HG02623 (cell line): Measurements from ENCODE around the gene C19orf12.
A peak's percentile ranks its signal among the peaks of the same experiment; 100 is the strongest.
"Not testable (repeated sequence)": the region's sequence is repeated elsewhere in the genome, so short reads cannot be mapped to it uniquely, and the experiment has no call there.

Experiments
- ATAC-seq: cut with Tn5 transposase; IDR thresholded peaks from one replicate; pipeline ENCODE4 v1.9.1; 2021; ENCODE audit warnings: moderate library complexity; ENCODE audit not compliant: unreplicated experiment

C19orf12 gene

DNA sequence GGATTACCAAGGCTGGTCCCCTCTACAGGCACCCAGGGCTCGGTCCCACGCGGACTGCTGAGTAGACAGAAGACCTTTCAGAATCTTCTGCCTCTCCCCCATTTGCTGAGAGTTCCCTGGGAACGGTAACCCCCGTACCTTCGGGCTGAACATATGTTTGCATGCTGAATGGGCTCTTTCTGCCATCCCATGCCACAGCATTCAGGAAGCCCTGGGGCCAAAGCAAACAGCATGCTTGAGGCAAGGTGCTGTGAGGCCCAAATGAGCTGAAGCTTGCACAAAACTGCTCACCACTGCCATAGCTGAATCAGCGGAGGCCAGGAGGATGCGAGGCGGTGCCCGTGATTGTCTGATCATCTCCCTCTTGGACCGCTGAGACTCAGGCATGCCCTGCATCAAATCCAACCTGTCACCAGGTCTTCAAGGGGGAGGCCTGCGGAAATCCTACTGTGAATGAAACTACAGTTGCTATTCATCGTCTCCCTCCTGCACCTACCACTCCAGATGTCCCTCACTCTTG, 16.3 kb upstream of the C19orf12 start:
- no peak for ATAC-seq

DNA sequence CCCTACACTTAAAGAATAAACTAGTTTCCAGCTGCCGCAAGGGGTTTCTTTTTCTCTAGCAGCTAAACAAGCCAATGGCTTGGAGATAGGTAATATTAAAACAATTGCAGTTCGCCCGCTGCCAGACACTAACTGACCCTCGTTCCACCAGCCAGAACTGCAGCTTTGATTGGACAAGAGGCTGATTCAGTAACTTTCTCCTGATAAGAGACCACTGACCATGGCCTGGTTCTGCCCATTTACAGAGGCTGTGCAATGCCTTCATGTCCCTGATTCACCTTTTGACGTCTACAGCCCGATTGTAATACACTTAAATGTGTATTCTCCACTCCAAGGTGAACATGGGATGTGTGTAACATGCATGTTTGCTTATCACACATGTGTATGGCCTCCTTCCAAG, 12.8 kb upstream of the C19orf12 start:
- ATAC-seq = no peak

DNA sequence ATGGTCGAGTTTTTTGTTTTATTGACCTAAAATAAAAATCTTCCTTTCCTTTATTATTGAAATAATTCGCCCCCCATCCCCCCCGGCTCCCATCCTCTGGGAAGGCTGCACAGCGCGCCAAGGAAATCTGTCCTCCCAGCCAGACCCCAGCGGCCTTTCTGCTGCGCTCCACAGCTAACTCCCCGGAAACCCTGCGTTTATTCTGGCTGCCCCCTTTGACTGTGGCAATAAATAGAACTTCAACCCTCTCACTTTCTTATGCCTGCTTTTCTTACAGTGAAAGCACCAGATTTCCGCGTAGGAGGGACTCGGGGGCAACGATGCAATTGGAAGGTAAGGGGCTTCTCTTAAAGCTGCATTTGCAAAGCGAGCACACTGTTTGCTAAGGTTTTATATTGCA, 9.7 kb upstream of the C19orf12 start:
- ATAC-seq = no peak

DNA sequence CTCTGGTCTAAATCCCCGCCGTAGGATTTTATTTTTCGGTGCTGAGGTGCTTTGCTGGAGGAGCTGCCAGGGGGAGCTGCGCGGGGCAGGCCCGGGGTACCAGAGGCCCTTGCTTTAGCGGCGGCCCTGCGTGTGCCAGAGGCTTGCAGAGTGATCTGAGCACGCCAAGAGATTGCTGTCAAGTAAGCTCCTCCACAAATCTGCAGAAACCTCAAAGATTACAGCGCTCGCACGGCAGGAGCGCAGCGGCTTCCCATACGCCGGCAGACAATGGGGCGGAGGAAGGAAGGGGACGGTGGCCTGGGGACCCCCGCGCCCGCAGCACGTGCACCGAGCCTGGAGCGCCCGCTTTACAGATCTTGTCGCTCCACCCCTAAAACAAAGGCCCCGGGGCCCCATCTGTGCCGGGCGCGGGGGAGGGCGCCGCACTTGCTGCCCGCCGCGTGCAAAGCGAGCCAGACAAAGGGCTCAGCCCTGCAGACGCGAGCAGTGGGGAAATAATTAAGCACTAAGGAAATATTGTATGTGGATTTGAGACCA, 9.1 kb upstream of the C19orf12 start:
- no peak for ATAC-seq

DNA sequence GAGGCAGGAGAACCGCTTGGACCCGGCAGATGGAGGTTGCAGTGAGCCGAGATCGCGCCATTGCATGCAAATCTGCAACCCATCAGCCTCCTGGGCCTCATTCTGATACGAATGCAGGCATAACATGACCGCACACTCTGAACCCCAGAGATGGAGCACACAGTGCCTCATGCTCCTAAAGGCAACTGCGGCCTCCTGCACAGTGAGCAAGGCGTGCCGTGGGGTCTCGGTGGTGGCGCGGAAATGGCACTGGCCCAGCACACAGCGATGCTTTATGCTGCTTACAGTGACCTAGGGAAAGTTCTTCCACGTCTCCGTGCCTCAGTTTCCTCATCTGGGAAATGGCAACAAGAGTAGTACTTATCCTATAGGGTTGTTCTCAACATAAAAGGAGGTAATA, 2.0 kb upstream of the C19orf12 start:
- no peak for ATAC-seq

DNA sequence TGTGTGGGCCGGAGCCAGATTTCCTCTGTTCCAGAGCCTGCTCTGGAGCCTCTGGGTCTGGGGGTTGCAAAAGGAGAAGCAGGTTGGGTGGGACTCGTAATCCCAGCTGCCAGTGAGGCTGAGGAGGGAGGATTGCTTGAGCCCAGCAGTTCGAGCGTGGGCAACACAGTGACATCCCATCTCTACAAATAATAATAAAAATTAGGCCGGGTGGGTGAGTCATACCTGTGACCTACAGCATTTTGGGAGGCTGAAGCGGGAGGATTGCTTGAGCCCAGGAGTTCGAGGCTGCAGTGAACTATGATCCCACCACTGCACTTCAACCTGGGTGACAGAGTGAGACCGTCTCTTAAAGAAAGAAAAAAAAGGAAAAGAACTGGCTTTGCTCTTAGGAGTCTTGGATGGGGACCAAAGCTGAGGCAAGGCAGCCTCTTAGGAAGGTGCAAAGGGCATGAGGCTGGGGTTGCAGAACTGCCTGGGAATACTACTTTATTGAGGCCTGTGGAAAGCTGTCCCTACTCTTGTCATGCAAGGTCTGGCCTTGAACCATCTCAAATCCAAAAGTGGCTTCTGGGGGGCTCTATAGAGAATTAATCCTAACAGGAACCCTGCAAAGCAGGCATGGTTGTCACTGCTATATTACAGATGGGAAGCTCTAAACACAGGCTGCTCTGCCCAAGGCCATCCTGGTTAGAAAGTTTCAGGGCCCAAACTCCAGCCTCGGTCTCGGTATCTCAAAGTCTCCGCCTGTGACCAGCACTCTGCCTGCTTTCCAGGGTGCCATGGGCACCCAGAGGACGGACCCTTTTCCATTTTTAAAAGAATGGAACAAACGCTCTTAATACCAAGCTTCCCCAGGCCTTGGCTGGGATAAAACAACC, 880 bp upstream of the C19orf12 start:
- no peak for ATAC-seq

DNA sequence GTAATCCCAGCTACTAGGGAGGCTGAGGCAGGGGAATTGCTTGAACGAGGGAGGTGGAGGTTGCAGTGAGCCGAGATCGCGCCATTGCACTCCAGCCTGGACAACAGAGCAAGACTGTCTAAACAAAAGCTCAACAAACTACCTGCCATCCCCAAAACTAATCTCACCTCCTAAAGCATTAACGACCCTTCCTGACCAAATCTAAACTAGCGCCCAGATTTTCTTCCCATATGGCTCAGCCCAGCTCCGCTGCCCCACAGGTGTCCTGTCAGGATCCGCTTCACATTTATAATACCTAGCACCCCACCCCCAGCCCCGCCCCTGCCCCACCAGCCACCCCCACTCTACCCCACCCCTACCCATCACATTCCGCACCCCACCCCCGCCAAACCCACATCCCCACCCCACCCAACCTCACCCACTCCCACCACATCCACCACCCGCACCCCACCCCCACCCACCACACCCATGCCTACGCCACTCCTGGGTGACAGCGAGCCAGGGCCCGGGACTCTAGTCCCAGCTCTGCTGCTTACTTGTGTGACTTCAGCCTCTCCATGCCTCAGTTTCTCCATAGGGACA, 599 bp downstream of the C19orf12 start:
- ATAC-seq = peak; percentile 14

DNA sequence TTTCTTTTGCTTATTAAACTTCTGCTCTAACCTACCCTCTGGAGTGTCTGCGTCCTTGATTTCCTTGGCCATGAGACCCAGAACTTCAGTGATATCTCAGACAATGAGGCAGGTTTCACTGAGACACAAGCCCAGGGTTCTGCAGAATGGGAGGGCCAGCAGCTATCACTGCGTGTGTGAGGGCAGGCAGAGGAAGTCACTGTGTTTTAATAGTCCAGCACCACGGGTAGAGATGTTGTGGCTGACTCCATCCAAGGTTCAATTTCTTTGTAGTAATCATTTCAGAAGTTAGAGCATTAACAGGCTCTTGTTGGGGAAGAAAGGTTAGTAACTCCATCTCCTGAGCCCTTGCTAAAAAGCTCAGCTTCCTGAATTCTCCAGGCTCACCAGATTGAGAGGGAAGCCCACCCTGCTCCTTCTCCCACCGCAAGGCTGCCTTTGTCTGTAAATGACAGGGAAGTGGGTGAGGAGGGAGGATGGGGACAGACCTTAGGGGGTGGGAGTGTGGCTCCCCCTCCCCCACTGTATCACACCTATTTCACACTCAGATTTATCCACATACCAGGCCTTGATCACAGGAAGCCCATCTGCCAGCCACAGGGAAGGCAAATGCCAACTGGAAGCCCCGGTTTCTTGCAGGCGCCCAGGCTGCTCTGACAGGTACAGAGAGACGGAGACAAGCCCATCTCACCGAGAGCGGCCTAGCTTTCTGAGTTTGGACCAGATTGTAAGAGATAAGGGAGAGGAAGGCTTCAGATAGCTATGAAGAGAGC, 2.1 kb downstream of the C19orf12 start:
- ATAC-seq = no peak

DNA sequence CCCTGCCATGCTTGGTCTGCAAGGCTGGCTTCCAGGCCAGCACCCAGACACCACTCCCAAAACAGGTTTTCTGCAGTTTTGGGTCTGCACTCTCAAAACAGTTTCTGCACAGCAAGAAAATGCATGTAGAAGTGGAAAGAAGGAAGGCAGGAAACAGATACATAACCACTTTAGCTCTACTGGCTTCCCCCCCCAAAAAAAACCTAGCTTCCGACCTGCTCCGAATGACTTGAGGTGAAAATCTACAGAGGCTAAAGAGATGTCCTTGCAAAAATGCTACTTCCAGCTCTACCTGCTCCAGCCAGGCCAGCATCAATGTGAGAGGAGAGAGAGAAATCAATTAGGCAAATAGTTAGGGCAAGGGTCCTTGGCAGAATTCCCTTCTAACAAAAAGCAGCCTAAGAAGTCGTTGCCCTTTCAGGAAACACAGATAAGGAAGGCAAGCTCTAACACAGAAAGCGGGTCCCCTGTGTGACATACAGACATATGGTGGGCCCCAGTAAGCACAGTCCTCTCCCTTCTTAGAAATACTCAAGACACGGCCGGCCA, 3.4 kb downstream of the C19orf12 start:
- no peak for ATAC-seq

DNA sequence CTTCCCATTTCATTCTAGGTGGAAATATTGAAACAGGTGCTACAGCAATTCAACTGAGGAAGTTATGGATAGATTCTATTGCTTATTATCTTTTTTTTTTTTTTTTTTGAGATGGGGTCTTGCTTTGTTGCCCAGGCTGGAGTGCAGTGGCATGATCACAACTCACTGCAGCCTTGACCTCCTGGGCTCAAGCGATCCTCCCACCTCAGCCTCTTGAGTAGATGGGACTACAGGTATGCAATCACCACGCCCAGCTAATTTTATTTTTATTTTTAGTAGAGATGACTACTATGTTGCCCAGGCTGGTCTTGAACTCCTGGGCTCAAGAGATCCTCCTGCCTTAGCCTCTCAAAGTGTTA, 5.6 kb downstream of the C19orf12 start:
- ATAC-seq = not testable (repeated sequence)

DNA sequence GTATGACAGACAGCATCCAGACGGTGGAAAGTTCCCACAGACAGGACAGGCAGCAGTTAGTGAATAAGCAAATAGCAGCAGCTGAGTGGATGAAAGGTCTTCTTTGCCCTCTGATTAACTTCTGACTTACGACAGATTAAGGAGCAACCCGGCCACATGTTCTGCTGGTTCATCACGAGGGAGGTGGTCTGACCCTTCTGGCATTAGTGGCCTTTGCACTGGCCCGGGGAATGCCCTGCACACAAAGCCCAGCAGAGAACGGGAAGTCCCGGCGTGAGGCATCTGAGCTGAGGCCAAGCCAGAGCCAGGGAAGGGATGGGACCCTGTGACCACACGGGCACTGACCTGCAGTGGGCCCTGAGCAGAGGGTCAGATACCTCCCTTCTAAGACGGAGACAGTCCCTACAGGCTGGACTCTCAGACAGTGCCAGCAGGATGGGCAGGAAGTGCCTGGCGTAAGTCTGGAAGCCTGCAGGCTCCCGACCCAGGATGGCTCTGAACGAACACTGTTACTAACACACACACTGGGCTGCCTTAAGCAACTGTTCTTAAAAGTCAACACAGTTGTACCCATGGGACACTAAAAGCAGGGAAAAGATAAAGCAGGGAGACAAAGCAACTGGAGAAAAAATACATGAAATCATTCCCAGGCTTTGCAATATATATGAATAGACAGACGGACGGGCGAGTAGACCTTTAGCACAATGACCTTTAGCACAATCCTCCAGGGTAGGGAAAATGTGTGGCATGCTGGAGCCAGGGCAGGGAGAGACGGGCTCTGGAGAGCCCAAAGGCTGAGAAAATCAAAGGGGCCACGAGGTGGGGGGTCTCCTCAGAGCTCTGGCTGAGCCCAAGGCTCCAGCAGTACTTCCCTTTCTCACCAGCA, 6.3 kb downstream of the C19orf12 start:
- no peak for ATAC-seq

DNA sequence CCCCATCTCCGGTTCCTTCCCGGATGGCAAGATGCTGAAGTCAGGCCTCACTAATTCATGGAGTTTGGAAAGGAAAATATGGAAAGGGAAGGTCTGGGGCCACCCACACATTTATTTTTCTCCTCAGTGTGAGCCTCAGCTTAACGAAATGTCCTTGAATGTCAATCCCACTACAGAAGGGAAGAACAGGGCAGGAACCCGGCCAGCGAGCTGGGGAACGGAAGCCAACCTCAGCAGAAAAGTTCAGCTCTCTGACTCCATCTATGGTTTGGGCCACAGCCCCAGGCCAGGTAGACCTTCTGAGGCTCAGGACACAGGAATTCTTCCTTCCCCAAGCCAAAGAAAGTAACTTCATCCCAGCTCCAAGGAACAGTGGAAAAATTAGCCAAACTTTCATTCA, 8.4 kb downstream of the C19orf12 start:
- no peak for ATAC-seq

DNA sequence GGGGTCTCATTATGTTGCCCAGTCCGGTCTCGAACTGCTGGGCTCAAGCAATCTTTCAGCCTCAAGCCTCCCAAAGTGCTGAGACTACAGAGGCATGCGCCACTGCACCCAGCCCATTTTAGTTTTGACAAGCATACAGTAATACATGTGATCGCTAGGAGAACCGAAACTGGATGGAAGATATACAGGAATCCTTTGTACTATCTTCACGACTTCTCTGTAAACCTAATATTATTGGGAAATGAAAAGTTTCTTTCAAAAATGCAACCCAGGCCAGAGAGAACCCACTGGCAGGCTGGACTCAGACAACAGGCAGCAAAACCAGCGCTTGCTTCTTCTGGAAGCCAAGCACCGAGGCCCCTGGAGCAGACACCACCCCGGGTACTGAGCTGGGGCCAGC, 9.4 kb downstream of the C19orf12 start:
- ATAC-seq = no peak

DNA sequence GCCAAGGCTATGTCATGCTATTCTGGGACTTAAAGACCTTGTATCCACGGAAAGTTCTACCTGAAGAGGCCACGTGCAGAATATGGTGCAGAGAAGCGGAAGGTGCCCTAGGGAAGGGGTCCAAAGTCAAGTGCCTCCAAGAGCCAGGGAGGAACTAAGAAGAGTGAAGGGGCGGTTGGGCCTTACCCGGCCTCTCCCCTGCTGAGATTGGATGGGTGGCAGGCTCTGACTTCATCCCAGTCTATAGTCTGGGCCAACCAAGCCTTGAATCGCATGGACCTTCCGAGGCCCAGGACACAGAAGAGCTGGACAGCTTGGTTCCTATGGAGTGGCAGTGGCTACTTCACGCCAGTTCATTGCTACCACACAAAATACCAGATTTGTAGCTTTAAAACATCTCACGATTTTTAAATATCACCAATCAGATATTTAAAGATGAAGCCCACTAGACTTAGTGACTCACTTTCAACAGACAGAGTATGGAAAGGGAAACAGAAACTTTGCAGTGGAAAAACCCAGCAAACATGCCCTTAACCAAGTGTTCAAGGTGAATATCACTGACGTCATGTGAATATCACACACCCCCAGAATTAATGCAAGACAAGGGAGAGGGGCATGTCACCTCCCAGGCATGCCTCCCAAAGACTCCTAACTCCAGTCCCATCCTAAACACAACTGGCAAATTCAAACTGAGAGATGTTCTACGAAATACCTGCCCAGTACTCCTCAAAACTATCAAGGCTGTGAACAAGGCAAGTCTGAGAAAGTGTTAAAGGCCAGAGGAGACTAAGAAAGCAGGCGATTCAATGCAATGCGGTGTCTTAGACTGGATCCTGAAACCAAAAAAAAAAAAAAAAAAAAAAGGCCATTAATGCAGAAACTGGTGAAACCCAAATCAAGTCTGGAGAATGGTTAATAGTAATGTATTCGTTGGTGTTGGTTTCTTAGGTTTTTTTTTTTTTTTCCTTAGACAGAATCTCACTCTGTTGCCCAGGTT, 10.2 kb downstream of the C19orf12 start:
- no peak for ATAC-seq

DNA sequence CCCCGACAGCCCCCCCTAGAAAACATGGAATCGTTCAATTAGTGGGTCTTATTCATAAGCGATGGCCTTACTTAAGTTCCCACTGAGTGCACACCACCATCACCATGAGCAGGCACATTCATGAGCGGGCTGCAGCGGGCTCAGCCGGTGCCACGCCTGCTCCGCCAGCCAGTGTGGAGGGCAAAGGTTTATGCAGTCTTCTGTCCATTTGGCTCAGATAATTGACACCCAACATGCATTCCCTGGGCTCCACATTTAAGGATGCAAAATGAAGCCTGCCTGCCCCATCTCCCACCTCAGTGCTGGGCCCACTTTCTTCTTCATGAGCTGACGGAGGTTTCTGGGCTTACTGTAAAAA, 12.1 kb downstream of the C19orf12 start:
- no peak for ATAC-seq

DNA sequence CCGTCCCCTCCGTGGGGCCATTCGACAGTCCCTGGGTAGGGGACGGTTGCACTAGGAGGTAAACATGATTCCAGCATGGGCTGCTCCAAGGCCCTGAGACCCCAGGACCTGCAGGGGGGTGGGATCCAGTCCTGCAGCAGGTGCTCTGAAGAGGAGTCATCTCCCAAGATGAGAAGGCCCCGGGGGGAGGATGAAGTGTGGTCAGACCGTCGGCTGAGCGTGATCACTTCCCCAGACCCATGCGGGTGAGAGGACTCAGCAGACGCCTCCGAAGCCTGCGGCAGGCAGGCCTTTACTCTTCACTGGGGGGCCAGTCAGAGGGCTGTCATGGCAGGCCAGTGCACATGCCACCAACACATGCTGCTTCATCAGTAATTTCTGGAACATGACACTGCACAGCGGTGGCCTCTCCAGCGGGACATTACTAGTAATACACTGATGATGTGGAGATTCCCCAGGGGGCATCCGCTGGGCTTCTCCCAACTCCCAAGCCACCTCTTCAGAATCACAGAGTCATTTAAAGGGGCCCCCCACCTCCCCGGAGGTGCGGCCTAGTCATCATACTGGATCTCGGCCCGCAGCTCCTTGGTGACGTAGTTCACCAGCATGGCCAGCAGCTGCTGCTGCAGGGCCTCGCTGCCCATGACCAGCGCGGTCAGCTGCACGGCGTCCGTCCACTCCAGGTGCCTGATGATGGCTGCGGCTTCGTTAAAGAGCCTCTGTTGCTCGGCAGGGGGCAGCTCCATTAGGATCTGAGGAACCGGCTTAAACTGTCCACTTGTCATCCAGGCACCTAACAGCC, 12.7 kb downstream of the C19orf12 start:
- ATAC-seq = no peak

DNA sequence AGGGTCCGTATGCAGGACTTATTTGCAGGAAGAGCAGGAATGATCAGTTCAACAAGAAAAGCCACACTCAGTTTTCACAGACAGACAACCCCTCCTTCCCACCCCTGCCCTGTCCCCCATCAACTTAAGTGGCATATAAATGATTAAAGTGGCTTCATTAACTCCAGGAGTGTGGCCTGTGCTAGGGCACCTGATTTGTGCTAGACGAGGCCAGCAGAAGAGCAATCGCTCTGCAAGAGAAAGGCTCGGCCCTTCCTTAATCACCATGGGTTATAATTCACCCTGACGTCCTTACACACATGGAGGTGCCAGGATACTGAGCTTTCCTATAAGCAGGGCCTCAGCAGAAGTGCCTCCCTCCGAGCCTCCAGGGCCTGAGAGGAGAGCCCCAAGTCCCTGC, 14.6 kb downstream of the C19orf12 start:
- no peak for ATAC-seq

DNA sequence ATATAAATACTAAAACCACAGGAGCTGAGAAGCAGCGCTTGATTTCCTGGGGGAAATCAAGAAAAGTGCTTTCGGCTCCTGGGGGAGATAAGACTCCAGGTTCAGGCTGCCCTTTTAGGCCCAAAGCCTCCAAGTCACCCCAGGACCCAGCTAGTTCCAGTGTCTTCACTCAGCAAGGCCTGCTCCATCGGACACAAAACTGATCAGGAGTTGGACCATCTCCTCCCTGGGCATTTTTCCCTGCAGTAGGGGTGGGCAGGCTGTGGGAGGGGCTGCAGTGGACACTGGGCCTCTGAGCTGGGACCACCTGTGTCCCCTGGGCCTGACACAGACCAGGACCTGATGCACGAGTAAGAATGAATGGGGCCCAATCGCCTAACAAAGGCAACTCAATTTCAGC, 15.2 kb downstream of the C19orf12 start:
- ATAC-seq = no peak
